Vagina (tissue), 2 donors: ENCODE results near the gene CFAP90. TPM values are rescaled to one million over a fixed set of nuclear protein-coding genes. Genes with fewer than 3 reads are reported as not detected.

Experiments
- DNase-seq, 2 donors: peaks; one replicate each; pipeline ENCODE4 v3.0.0-alpha.2; 2017; ENCODE audit errors: extremely low spot score in 2 of 2
- H3K27ac ChIP-seq: fragments of 200-600 bp; sonication (generic); one replicate; pipeline ENCODE4 v1.5.1; 2019
- H3K27me3 ChIP-seq: fragments of 200-600 bp; sonication (generic); one replicate; pipeline ENCODE4 v1.5.1; 2019
- H3K36me3 ChIP-seq, 2 donors: fragments of 200-600 bp; sonication (generic); one replicate each; pipeline ENCODE4 v1.5.1; 2017 to 2019
- H3K4me1 ChIP-seq: fragments of 200-600 bp; sonication (generic); one replicate; pipeline ENCODE4 v1.5.1; 2019
- H3K4me3 ChIP-seq, 2 donors: fragments of 200-600 bp; sonication (generic); 1 replicate in 1 of 2; 2 replicates in 1 of 2; pipeline ENCODE4 v1.5.1; 2016 to 2019
- H3K9me3 ChIP-seq: fragments of 200-600 bp; sonication (generic); one replicate; pipeline ENCODE4 v1.5.1; 2019
- CTCF ChIP-seq, 3 experiments: fragments of 450-650 bp in 2 of 3; fragments of 200-600 bp in 1 of 3; sonication (generic) in 1 of 3; IDR thresholded peaks; one replicate each; pipeline ENCODE4 v1.5.1; 2017 to 2019; ENCODE audit warnings: antibody characterized with exemption in 3 of 3, mild to moderate bottlenecking in 2 of 3, moderate library complexity in 2 of 3
- POLR2A ChIP-seq, 2 donors: fragments of 450-650 bp; IDR thresholded peaks; one replicate each; pipeline ENCODE4 v1.6.1; 2017; ENCODE audit warnings: antibody characterized with exemption in 2 of 2, mild to moderate bottlenecking in 2 of 2, moderate library complexity in 2 of 2
- POLR2AphosphoS5 ChIP-seq, 2 donors: sonication (generic); formaldehyde crosslinking; IDR thresholded peaks; one replicate each; pipeline ENCODE4 v1.9.0; 2017; ENCODE audit warnings: antibody characterized with exemption in 2 of 2, mild to moderate bottlenecking in 2 of 2, low read depth in 1 of 2; ENCODE audit not compliant: insufficient read depth in 1 of 2
- intact Hi-C: fragments of 100-400 bp; cut with DNase I; formaldehyde crosslinking; loops from one replicate; pipeline ENCODE4 v1.15.1; 2023
- total RNA-seq: library from RNA; depleted of rRNA; stranded (reverse); fragments of >200 nt; gene quantifications from one replicate; pipeline ENCODE4 v1.2.3, GENCODE V29; 2016

CFAP90 gene
- total RNA-seq, 1 donor from 2014 or later = 2.5 TPM

- DNase-seq = no peak
- Histone ChIP-seq H3K27ac (no peak overlapping the region), H3K4me1 (peaks cover 10% of the 10 kb centered on the region), H3K36me3 (no peaks in the 10 kb centered on the region), H3K4me3 (no peak overlapping the region), H3K9me3 (no peaks in the 10 kb centered on the region), H3K27me3 (no peaks in the 10 kb centered on the region)
- intact Hi-C loops = no loop called here
- TF ChIP-seq CTCF (IDR thresholded peaks at IDR 0.05) (no peak), POLR2AphosphoS5 (IDR thresholded peaks at IDR 0.05; ENCODE audit: insufficient read depth in 1 of 2, low read depth in 1 of 2) (no peak), POLR2A (IDR thresholded peaks at IDR 0.05) (no peak)
Measured at GRCh38 chr5:7846327-7846726, 4.6 kb downstream of the CFAP90 start.

GRCh38 chr5:7845557-7845956 is 5.4 kb downstream of the CFAP90 start:
- no peak overlapping the region for H3K27ac ChIP-seq
- H3K36me3 ChIP-seq = no peaks in the 10 kb centered on the region
- H3K4me3 ChIP-seq = no peak overlapping the region
- no peak for DNase-seq
- intact Hi-C loops = no loop called here
- peaks cover 10% of the 10 kb centered on the region for H3K4me1 ChIP-seq
- no peak for TF ChIP-seq POLR2AphosphoS5 (IDR thresholded peaks at IDR 0.05; ENCODE audit: insufficient read depth in 1 of 2, low read depth in 1 of 2)
- no peak for TF ChIP-seq POLR2A (IDR thresholded peaks at IDR 0.05)
- TF ChIP-seq CTCF (IDR thresholded peaks at IDR 0.05) = no peak
- H3K9me3 ChIP-seq = no peaks in the 10 kb centered on the region
- no peaks in the 10 kb centered on the region for H3K27me3 ChIP-seq

GRCh38 chr5:7844901-7845300 is 6.0 kb downstream of the CFAP90 start:
- no peaks in the 10 kb centered on the region for H3K36me3 ChIP-seq
- intact Hi-C loops = no loop called here
- H3K27me3 ChIP-seq = no peaks in the 10 kb centered on the region
- no peak for DNase-seq
- H3K4me3 ChIP-seq = no peak overlapping the region
- peaks cover 5% of the 10 kb centered on the region for H3K4me1 ChIP-seq
- TF ChIP-seq POLR2A (IDR thresholded peaks at IDR 0.05) (no peak), CTCF (IDR thresholded peaks at IDR 0.05) (no peak), POLR2AphosphoS5 (IDR thresholded peaks at IDR 0.05; ENCODE audit: insufficient read depth in 1 of 2, low read depth in 1 of 2) (no peak)
- H3K27ac ChIP-seq = no peak overlapping the region
- H3K9me3 ChIP-seq = no peaks in the 10 kb centered on the region

GRCh38 chr5:7842531-7842930 is 8.4 kb downstream of the CFAP90 start:
- no peaks in the 10 kb centered on the region for H3K4me1 ChIP-seq
- intact Hi-C loops = no loop called here
- DNase-seq = no peak
- no peaks in the 10 kb centered on the region for H3K27me3 ChIP-seq
- no peaks in the 10 kb centered on the region for H3K9me3 ChIP-seq
- H3K36me3 ChIP-seq = no peaks in the 10 kb centered on the region
- H3K27ac ChIP-seq = peak overlapping the region; percentile 36
- TF ChIP-seq CTCF (IDR thresholded peaks at IDR 0.05) (no peak), POLR2AphosphoS5 (IDR thresholded peaks at IDR 0.05; ENCODE audit: insufficient read depth in 1 of 2, low read depth in 1 of 2) (no peak)
- no peak overlapping the region for H3K4me3 ChIP-seq

GRCh38 chr5:7837403-7837802 is 13.5 kb downstream of the CFAP90 start:
- no peaks in the 10 kb centered on the region for H3K4me1 ChIP-seq
- DNase-seq = no peak
- no peaks in the 10 kb centered on the region for H3K36me3 ChIP-seq
- no peak for TF ChIP-seq POLR2A (IDR thresholded peaks at IDR 0.05)
- no peak overlapping the region for H3K4me3 ChIP-seq
- no peak overlapping the region for H3K27ac ChIP-seq
- H3K9me3 ChIP-seq = no peaks in the 10 kb centered on the region
- H3K27me3 ChIP-seq = no peaks in the 10 kb centered on the region
- intact Hi-C loops = no loop called here

- intact Hi-C loops = no loop called here
- no peaks in the 10 kb centered on the region for H3K36me3 ChIP-seq
- H3K27me3 ChIP-seq = no peaks in the 10 kb centered on the region
- H3K4me3 ChIP-seq = no peak overlapping the region
- H3K4me1 ChIP-seq = no peaks in the 10 kb centered on the region
- TF ChIP-seq POLR2AphosphoS5 (IDR thresholded peaks at IDR 0.05; ENCODE audit: insufficient read depth in 1 of 2, low read depth in 1 of 2) (no peak), CTCF (IDR thresholded peaks at IDR 0.05) (no peak), POLR2A (IDR thresholded peaks at IDR 0.05) (no peak)
- H3K9me3 ChIP-seq = no peaks in the 10 kb centered on the region
- no peak overlapping the region for H3K27ac ChIP-seq
- no peak for DNase-seq
Measured at GRCh38 chr5:7834982-7835381, 16.0 kb downstream of the CFAP90 start.
